AG09309 (cell line): ENCODE data around the gene SIRT2.
"Not testable (repeated sequence)": the region's sequence is repeated elsewhere in the genome, so short reads cannot be mapped to it uniquely, and the experiment has no call there.

Source experiments
- DNase-seq: peaks from one replicate; pipeline ENCODE4 v3.0.0-alpha.2; 2010; ENCODE audit warnings: low read depth
- H3K4me3 ChIP-seq: 2 replicates; pipeline ENCODE4 v1.5.1; 2011; ENCODE audit warnings: mild to moderate bottlenecking, low read depth, low read length, moderate library complexity; ENCODE audit not compliant: control insufficient read depth
- TF ChIP-seq, protein P1 (sequence below): IDR thresholded peaks from 2 replicates; pipeline ENCODE4 v1.5.1; 2011; ENCODE audit warnings: mild to moderate bottlenecking, low read depth, low read length, inconsistent platforms; ENCODE audit not compliant: insufficient read depth, control insufficient read depth; ENCODE audit errors: missing control alignments

Gene SIRT2

DNA sequence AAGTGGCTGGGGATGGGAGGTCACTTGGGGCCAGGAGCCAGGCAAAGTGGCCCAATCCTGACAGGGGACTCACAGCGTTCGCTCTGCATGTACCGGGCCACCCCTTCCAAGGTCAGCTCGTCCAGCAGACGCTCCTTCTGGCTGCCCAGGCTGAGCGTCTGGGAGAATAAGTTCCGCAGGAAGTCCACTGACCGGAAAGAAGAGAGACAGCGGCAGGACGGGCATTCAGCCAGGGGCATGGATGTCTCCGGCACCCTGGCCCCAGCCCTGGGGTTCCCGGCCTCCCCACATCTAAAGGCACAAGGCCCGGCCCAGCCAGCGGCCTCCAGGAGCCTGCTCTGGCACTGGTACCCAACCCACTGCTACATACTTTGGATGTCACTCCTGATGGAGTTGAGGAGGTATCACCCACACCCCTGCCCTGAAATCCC is 6.1 kb downstream of the SIRT2 start:
- H3K4me3 ChIP-seq = no peak overlapping the region
- TF ChIP-seq, protein P1, sequence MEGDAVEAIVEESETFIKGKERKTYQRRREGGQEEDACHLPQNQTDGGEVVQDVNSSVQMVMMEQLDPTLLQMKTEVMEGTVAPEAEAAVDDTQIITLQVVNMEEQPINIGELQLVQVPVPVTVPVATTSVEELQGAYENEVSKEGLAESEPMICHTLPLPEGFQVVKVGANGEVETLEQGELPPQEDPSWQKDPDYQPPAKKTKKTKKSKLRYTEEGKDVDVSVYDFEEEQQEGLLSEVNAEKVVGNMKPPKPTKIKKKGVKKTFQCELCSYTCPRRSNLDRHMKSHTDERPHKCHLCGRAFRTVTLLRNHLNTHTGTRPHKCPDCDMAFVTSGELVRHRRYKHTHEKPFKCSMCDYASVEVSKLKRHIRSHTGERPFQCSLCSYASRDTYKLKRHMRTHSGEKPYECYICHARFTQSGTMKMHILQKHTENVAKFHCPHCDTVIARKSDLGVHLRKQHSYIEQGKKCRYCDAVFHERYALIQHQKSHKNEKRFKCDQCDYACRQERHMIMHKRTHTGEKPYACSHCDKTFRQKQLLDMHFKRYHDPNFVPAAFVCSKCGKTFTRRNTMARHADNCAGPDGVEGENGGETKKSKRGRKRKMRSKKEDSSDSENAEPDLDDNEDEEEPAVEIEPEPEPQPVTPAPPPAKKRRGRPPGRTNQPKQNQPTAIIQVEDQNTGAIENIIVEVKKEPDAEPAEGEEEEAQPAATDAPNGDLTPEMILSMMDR = no peak
- no peak for DNase-seq

DNA sequence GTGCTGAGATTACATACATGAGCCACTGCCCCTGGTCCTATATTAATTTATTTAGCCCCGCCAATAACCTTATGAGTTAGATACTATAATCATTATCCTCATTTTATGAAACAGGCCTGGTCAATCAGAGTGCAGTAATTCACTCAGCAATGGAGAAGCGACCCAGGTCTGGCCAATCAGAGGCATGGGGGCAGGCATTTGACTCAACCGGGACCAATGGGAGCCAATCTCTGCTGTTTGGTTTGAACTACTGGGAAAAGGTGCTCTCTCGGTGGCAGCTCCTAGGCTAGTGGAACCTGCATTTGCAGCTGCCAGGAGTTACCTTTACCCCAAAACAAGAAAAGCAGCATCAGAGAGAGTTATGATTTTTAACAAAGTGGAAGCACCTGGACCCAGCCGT is 6.6 kb downstream of the SIRT2 start:
- no peak for DNase-seq
- H3K4me3 ChIP-seq = no peak overlapping the region
- TF ChIP-seq, protein P1 = no peak

DNA sequence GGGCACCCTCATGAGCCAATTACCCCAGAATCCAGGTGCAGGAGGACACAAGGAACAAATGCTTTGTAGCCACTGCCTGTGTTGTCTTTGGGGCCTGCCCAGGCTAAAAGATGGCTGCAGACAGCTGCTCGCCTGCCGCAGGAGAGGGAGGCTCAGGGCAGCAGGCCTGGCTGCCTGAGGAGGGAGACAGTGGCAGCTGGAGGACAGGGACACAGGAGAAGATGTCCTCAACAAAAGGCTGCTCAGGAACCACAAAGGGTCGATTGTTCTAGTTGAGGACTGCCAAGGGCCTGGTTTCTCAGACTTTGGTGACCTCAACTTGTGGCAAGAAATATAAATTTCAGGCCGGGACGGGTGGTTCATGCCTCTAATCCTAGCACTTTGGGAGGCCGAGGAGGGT is 7.6 kb downstream of the SIRT2 start:
- TF ChIP-seq, protein P1 = no peak
- DNase-seq = no peak
- H3K4me3 ChIP-seq = no peak overlapping the region

DNA sequence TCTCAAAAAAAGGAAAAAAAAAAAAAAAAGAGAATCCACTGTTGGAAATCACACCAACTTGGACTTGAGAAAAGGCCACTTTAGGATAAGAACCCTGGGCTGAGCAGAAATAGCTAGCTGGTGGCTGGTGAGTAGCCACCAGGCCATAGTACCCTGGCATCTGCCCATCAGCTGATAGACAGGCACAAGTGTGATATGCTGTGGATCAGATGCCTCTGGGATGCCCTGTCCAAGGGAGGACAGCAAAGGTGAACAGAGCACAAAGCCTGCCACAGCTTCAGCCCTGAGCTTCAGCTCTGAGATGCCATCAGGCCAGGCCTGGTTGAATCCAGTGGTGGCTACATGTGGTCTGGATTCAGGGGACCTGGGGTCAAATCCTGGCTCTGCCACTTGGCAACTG is 8.7 kb downstream of the SIRT2 start:
- no peak overlapping the region for H3K4me3 ChIP-seq
- TF ChIP-seq, protein P1 = no peak
- DNase-seq = no peak

DNA sequence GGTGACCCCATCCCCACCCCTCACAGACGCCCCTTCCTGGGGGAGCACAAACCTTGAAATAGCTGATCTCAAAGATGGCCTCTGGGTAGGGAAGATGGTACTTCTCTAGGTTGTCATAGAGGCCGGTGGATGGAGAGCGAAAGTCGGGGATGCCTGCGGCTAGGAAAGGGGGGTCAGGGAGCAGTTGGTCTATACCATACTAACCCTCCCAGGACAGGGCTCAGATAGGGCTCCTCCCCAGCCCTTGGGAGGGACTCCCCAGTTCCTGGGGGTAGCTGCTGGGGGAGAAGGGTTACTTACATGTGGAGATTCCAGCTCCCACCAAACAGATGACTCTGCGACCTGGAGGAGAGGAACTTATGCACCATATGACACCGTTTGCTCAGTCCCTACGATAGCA is 9.6 kb downstream of the SIRT2 start:
- DNase-seq = no peak
- TF ChIP-seq, protein P1 = no peak
- no peak overlapping the region for H3K4me3 ChIP-seq

DNA sequence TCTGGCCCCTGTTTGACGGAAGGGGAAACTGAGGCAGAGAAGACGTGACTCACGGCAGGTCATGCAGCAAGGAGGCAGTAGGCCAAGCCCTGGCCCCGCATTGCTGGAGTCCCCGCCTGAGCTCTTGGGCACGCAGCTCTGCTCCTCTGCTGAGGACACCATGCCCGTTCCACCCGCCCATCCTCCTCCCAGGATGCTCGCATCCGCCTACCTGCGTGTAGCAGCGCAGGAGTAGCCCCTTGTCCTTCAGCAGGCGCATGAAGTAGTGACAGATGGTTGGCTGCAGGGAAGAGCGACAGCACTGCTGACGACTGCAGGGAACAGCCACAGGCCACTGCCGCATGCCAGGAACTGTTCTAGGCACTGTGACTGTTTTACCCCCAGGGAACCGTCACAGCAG is 10.5 kb downstream of the SIRT2 start:
- no peak overlapping the region for H3K4me3 ChIP-seq
- no peak for DNase-seq
- TF ChIP-seq, protein P1 = no peak

DNA sequence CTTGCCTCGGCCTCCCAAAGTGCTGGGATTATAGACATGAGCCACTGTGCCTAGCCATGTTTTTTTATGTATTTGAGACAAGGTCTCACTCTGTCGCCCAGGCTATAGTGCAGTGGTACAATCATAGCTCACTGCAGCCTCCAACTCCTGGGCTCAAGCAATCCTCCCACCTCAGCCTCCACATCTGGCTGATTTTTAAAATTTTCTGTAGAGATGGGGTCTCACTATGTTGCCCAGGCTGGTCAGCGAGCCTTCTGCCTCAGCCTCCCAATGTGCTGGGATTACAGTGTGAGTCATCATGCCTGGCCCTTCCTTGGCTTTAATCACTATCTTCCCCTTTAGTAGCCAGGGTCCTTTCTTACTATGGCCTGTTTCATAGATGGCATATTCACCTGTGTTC is 14.7 kb downstream of the SIRT2 start:
- H3K4me3 ChIP-seq, DNase-seq: not testable (repeated sequence)
